Suprapubic skin (tissue), 4 donors: ENCODE results near the gene TPSB2.

Source experiments
- CTCF ChIP-seq, 2 donors: fragments of 200-600 bp in 1 of 2; fragments of 450-650 bp in 1 of 2; sonication (generic) in 1 of 2; IDR thresholded peaks; one replicate each; pipeline ENCODE4 v1.5.1; 2016 to 2019; ENCODE audit warnings: antibody characterized with exemption in 2 of 2, mild to moderate bottlenecking in 1 of 2, moderate library complexity in 1 of 2
- EP300 ChIP-seq: sonication (generic); formaldehyde crosslinking; IDR thresholded peaks from one replicate; pipeline ENCODE4 v1.6.1; 2017; ENCODE audit warnings: antibody characterized with exemption
- POLR2A ChIP-seq, 2 donors: fragments of 450-650 bp; IDR thresholded peaks; one replicate each; pipeline ENCODE4 v1.6.1; 2017; ENCODE audit warnings: antibody characterized with exemption in 2 of 2, mild to moderate bottlenecking in 2 of 2, moderate library complexity in 2 of 2
- POLR2AphosphoS5 ChIP-seq, 3 donors: sonication (generic); formaldehyde crosslinking; IDR thresholded peaks; one replicate each; pipeline ENCODE4 v1.6.1; 2017; ENCODE audit warnings: antibody characterized with exemption in 3 of 3

GRCh38 chr16:1275791-1276579, 46.0 kb upstream of the TPSB2 start:
- TF ChIP-seq EP300 (no peak), CTCF (IDR thresholded peaks at IDR 0.05) (no peak), POLR2A (IDR thresholded peaks at IDR 0.05) (no peak), POLR2AphosphoS5 (IDR thresholded peaks at IDR 0.05) (no peak)
